ENCODE data around the gene HOGA1.

The HOGA1 gene

DNA sequence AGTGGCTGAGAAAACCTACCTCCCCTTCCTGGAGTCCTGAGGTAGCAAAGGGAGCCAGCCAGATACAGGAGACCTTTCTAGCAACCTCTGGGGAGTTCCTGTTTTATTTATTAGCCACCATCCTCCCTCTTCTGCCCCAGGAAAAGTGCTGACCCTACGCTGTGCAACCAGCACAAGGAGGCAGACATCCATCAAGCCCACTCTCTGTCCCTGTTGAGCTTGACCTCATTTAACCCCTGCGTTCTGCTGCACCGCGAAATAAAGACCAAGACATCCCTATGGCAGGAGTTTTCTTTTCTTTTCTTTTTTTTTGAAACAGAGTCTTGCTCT lies 37.0 kb upstream of the HOGA1 start:
- TF ChIP-seq, protein P1, sequence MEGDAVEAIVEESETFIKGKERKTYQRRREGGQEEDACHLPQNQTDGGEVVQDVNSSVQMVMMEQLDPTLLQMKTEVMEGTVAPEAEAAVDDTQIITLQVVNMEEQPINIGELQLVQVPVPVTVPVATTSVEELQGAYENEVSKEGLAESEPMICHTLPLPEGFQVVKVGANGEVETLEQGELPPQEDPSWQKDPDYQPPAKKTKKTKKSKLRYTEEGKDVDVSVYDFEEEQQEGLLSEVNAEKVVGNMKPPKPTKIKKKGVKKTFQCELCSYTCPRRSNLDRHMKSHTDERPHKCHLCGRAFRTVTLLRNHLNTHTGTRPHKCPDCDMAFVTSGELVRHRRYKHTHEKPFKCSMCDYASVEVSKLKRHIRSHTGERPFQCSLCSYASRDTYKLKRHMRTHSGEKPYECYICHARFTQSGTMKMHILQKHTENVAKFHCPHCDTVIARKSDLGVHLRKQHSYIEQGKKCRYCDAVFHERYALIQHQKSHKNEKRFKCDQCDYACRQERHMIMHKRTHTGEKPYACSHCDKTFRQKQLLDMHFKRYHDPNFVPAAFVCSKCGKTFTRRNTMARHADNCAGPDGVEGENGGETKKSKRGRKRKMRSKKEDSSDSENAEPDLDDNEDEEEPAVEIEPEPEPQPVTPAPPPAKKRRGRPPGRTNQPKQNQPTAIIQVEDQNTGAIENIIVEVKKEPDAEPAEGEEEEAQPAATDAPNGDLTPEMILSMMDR (IDR thresholded peaks at IDR 0.05) = no peak
- Mint-ChIP-seq H3K36me3 (ENCODE audit: low read depth) (no peaks in the 10 kb centered on the region), H3K4me1 (peaks cover 91% of the 10 kb centered on the region), H3K4me3 (no peak overlapping the region), H3K9me3 (no peaks in the 10 kb centered on the region), H3K27ac (peak overlapping the region; percentile 93), H3K27me3 (ENCODE audit: low read depth, poor library complexity) (peaks cover 5% of the 10 kb centered on the region)
- DNase-seq = no peak

DNA sequence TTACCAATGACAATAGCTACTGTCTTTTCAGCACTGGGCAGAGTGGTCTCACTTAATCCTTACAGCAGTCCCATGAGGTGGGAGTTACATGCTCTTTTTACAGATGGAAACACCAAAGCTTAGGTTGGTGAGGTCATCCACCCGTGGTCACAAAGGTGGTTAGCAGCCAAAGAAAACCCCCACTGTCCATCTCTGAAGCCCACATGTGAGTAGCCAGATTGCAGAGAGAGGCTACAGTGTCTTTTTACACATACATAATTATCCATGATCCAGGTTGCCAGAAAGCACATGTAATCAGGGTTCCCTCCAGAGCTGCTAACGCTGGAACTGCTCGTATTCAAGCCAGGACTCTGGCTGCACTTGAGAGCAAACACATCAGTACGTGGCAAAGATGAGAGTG lies 36.2 kb upstream of the HOGA1 start:
- Mint-ChIP-seq H3K4me1 (peaks cover 84% of the 10 kb centered on the region), H3K27me3 (ENCODE audit: low read depth, poor library complexity) (peaks cover 5% of the 10 kb centered on the region), H3K9me3 (no peaks in the 10 kb centered on the region), H3K36me3 (ENCODE audit: low read depth) (no peaks in the 10 kb centered on the region), H3K27ac (peak overlapping the region; percentile 91), H3K4me3 (no peak overlapping the region)
- DNase-seq = no peak
- TF ChIP-seq, protein P1 (IDR thresholded peaks at IDR 0.05) = no peak

DNA sequence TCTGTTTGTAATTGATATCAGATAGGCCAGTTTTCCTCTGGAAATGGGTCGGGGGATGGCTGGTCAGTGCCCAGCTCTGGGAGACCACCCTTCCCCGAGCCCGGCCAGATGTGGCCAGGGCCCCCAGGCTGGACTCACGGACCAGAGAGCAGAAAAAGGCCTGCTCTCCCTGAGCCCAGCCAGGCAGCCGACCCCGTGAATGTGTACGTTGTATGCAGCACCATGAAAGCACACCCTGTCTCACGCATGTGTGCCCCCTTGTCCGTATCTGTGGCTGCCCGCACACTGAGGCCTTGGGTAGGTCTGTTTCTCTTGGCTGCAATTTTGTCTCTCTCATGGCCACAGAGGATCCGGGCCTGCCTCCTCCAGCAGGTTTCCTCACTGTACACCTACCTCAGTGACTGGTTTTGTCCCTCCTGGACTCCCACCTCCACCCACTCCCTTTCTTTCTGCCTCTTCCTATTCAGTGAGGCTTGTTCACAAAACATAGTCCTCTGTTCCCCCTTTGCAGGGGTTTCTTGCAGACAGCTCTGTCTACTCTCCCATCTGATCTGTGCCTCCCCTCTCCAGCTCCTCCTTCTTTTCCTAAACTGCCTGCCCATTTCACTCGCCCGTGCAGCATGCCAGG lies 35.2 kb upstream of the HOGA1 start:
- TF ChIP-seq, protein P1 (IDR thresholded peaks at IDR 0.05) = no peak
- peak overlapping the region; percentile 23 for H3K4me3 Mint-ChIP-seq
- H3K4me1 Mint-ChIP-seq = peaks cover 82% of the 10 kb centered on the region
- DNase-seq = no peak
- no peaks in the 10 kb centered on the region for H3K9me3 Mint-ChIP-seq
- H3K27ac Mint-ChIP-seq = peak overlapping the region; percentile 63
- no peaks in the 10 kb centered on the region for H3K36me3 Mint-ChIP-seq (ENCODE audit: low read depth)
- peaks cover 9% of the 10 kb centered on the region for H3K27me3 Mint-ChIP-seq (ENCODE audit: low read depth, poor library complexity)

DNA sequence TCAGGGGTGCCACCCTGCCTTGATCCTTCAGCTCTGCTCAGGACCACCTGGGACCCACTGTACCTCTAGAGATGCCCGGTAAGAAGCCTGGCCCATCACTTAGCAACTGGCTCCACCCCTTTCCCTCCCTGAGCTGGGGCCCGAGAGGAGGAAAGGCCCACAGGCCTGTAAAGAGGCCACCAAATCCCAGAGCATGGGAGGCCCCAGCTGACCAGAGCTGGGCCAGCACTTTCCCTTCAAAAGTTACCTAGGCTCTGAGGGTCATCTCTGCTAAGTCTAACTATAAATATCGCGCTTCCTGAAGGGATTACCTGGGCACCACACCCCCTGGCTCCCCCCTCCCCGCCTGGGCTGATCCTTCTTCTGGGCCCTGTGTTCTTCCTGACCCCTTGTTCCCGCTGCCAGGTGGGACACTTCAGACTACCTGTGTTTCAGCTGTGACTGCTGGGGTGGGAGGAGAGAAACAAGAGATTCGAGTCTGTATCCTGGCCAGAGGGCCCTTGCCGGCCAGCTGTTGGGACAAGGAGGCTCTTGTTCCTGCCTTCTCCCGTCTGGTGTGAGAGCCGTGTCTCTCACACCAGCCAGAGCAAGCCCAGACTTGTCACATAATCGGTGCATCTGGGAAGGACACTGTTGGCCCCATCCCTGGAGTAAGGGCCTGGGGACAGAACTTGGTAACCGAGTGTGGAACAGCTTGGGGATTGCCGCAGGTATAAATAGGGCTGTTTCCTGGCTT lies 34.4 kb upstream of the HOGA1 start:
- no peaks in the 10 kb centered on the region for H3K36me3 Mint-ChIP-seq (ENCODE audit: low read depth)
- H3K27me3 Mint-ChIP-seq (ENCODE audit: low read depth, poor library complexity) = peaks cover 10% of the 10 kb centered on the region
- H3K4me3 Mint-ChIP-seq = peak overlapping the region; percentile 52
- peak; percentile 45 for DNase-seq
- H3K4me1 Mint-ChIP-seq = peaks cover 74% of the 10 kb centered on the region
- peaks cover 1% of the 10 kb centered on the region for H3K9me3 Mint-ChIP-seq
- H3K27ac Mint-ChIP-seq = peak overlapping the region; percentile 63
- TF ChIP-seq, protein P1 (IDR thresholded peaks at IDR 0.05) = no peak

DNA sequence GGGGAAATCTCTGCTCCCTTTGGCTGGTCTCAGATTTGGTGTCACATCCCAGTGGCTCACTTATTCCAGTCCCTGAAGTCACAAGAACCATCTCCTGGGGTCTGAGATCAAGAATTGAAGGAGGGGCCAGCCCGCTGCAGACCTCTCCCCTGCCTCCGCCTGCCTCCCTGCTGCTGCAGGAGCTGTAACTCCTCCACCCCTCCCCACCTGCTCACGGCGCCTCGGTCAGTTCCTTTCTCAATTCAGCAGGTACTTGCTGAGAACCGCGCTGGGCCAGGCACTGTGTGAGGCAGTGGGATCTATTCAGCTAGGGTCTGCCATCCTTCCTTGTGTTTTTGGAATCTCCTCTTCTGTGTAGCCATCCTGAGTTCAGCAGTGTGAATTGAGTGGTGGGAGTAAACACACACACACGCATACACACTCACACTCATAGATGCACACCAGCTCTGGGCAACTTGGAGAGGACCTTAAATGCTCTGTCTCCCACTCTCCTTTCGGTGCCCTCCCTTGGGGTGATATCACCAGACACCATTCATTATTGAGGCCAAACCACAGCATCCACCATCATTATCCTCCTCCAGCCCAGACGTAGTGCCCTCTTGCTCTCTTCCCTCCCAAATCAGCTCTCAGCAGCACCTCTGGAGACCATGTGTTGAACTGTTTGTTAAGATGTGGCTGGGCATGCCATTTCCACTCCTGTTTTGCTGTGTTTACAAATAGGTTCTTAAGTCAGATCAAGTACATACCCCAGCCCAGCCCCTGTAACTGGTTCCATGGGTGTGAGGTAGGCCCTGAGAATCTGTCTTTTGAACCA lies 33.6 kb upstream of the HOGA1 start:
- H3K27me3 Mint-ChIP-seq (ENCODE audit: low read depth, poor library complexity) = peaks cover 8% of the 10 kb centered on the region
- peak overlapping the region; percentile 63 for H3K27ac Mint-ChIP-seq
- no peaks in the 10 kb centered on the region for H3K36me3 Mint-ChIP-seq (ENCODE audit: low read depth)
- no peak for DNase-seq
- peaks cover 66% of the 10 kb centered on the region for H3K4me1 Mint-ChIP-seq
- TF ChIP-seq, protein P1 (IDR thresholded peaks at IDR 0.05) = no peak
- peaks cover 9% of the 10 kb centered on the region for H3K9me3 Mint-ChIP-seq
- H3K4me3 Mint-ChIP-seq = peak overlapping the region; percentile 57

Data from nephron progenitor cell (in vitro differentiated cells).